ENCODE results near the gene SESN3. TPM values are rescaled to one million over a fixed set of nuclear protein-coding genes. Genes with fewer than 3 reads are reported as not detected.

Gene SESN3
- total RNA-seq, 1 experiment from 2014 or later = 34.9 TPM

- ChIA-PET POLR2A (no interaction called here), CTCF (no interaction called here)
- Mint-ChIP-seq H3K36me3 (peaks cover 6% of the 10 kb centered on the region), H3K27ac (no peak overlapping the region), H3K9me3 (peaks cover 15% of the 10 kb centered on the region), H3K4me1 (peaks cover 10% of the 10 kb centered on the region), H3K27me3 (ENCODE audit: low read depth) (peaks cover 3% of the 10 kb centered on the region; the same call in 1 of the 2 replicates), H3K4me3 (no peak overlapping the region)
- DNase-seq (ENCODE audit: low spot score) (no peak), ATAC-seq (no peak)
- no peak for TF ChIP-seq NR2C2 (CRISPR knock-in tag; IDR thresholded peaks at IDR 0.05)
- TF ChIP-seq, protein P1, sequence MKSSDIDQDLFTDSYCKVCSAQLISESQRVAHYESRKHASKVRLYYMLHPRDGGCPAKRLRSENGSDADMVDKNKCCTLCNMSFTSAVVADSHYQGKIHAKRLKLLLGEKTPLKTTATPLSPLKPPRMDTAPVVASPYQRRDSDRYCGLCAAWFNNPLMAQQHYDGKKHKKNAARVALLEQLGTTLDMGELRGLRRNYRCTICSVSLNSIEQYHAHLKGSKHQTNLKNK (CRISPR knock-in tag; IDR thresholded peaks at IDR 0.05) = no peak
- no peak for TF ChIP-seq ZNF219 (CRISPR knock-in tag; IDR thresholded peaks at IDR 0.05; ENCODE audit: borderline replicate concordance)
Observed at GRCh38 chr11:95269036-95269819, 38.2 kb upstream of the SESN3 start.

DNA sequence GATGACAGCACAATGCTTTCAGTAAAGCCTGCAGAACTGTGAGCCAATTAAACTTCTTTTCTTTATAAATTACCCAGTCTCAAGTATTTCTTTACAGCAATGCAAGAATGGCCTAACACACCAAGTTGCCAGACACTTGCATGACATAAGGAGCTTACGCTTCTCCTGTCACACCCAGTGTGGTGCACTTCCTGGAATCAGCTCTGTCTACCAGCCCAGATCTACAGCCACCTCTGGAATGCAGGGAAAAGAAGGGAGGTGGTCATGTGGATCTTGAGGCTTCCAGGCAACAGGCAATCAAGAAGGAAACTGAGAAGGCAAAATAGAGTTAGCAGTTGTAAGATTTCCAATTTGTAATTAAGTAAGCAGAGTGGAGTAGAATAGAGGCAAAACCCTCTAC is 37.4 kb upstream of the SESN3 start:
- H3K9me3 Mint-ChIP-seq = peaks cover 15% of the 10 kb centered on the region
- H3K27ac Mint-ChIP-seq = no peak overlapping the region
- TF ChIP-seq, protein P2, sequence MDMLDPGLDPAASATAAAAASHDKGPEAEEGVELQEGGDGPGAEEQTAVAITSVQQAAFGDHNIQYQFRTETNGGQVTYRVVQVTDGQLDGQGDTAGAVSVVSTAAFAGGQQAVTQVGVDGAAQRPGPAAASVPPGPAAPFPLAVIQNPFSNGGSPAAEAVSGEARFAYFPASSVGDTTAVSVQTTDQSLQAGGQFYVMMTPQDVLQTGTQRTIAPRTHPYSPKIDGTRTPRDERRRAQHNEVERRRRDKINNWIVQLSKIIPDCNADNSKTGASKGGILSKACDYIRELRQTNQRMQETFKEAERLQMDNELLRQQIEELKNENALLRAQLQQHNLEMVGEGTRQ (CRISPR knock-in tag; IDR thresholded peaks at IDR 0.05) = no peak
- TF ChIP-seq ZNF232 (CRISPR knock-in tag; IDR thresholded peaks at IDR 0.05) (no peak), SMAD4 (CRISPR knock-in tag; IDR thresholded peaks at IDR 0.05) (no peak), HMGA2 (CRISPR knock-in tag; IDR thresholded peaks at IDR 0.05) (no peak)
- peaks cover 10% of the 10 kb centered on the region for H3K4me1 Mint-ChIP-seq
- peaks cover 3% of the 10 kb centered on the region; the same call in 1 of the 2 replicates for H3K27me3 Mint-ChIP-seq (ENCODE audit: low read depth)
- no peak overlapping the region for H3K4me3 Mint-ChIP-seq
- H3K36me3 Mint-ChIP-seq = peaks cover 6% of the 10 kb centered on the region
- ATAC-seq (no peak), DNase-seq (ENCODE audit: low spot score) (no peak)
- ChIA-PET CTCF (no interaction called here), POLR2A (no interaction called here)

DNA sequence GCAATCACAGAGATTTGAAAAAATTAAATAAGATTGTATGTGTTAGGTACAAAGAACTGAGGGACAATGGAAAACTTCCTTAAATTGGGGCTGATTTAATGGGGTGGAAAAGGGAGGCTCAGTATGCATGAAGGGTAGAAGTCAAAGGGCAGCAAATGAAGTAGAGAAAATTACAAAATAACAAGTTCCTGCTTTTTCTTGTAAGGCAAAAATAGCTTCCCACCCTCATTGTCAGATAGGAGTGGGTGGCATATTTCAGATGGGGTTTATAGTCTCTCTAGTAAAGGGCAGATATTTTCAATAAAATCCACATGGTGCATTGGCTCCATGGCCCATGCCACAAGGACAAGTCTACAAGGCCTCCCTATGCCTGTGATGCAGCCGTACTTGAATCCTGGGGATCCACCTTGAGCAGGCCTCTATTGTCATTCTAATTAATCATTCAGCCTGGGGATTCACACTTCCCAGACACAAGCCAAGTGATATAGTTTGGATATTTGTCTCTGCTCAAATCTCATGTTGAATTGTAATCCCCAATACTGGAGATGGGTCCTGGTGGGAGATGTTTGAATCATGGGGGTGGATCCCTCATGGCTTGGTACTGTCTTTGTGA is 36.7 kb upstream of the SESN3 start:
- ATAC-seq (peak; percentile 59; the same call in 1 of the 2 replicates), DNase-seq (ENCODE audit: low spot score) (no peak)
- Mint-ChIP-seq H3K27ac (no peak overlapping the region), H3K9me3 (peaks cover 15% of the 10 kb centered on the region), H3K27me3 (ENCODE audit: low read depth) (peaks cover 3% of the 10 kb centered on the region; the same call in 1 of the 2 replicates), H3K4me3 (no peak overlapping the region), H3K4me1 (peaks cover 10% of the 10 kb centered on the region), H3K36me3 (peaks cover 6% of the 10 kb centered on the region)
- CTCF ChIA-PET = no interaction called here
- POLR2A ChIA-PET = no interaction called here
- TF ChIP-seq ZNF219 (CRISPR knock-in tag; IDR thresholded peaks at IDR 0.05; ENCODE audit: borderline replicate concordance) (no peak), E2F1 (CRISPR knock-in tag; IDR thresholded peaks at IDR 0.05) (no peak), GABPB1 (CRISPR knock-in tag; IDR thresholded peaks at IDR 0.05) (no peak), IRF1 (CRISPR knock-in tag; IDR thresholded peaks at IDR 0.05) (no peak), ATF3 (CRISPR knock-in tag; conservative IDR thresholded peaks at IDR 0.05) (no peak), MYBL2 (CRISPR knock-in tag; IDR thresholded peaks at IDR 0.05) (no peak), NR1H2 (CRISPR knock-in tag; IDR thresholded peaks at IDR 0.05) (no peak), ATF6 (CRISPR knock-in tag; IDR thresholded peaks at IDR 0.05) (no peak), RELA (CRISPR knock-in tag; IDR thresholded peaks at IDR 0.05; ENCODE audit: borderline replicate concordance) (no peak), JAZF1 (CRISPR knock-in tag; IDR thresholded peaks at IDR 0.05) (no peak)
- TF ChIP-seq, protein P3, sequence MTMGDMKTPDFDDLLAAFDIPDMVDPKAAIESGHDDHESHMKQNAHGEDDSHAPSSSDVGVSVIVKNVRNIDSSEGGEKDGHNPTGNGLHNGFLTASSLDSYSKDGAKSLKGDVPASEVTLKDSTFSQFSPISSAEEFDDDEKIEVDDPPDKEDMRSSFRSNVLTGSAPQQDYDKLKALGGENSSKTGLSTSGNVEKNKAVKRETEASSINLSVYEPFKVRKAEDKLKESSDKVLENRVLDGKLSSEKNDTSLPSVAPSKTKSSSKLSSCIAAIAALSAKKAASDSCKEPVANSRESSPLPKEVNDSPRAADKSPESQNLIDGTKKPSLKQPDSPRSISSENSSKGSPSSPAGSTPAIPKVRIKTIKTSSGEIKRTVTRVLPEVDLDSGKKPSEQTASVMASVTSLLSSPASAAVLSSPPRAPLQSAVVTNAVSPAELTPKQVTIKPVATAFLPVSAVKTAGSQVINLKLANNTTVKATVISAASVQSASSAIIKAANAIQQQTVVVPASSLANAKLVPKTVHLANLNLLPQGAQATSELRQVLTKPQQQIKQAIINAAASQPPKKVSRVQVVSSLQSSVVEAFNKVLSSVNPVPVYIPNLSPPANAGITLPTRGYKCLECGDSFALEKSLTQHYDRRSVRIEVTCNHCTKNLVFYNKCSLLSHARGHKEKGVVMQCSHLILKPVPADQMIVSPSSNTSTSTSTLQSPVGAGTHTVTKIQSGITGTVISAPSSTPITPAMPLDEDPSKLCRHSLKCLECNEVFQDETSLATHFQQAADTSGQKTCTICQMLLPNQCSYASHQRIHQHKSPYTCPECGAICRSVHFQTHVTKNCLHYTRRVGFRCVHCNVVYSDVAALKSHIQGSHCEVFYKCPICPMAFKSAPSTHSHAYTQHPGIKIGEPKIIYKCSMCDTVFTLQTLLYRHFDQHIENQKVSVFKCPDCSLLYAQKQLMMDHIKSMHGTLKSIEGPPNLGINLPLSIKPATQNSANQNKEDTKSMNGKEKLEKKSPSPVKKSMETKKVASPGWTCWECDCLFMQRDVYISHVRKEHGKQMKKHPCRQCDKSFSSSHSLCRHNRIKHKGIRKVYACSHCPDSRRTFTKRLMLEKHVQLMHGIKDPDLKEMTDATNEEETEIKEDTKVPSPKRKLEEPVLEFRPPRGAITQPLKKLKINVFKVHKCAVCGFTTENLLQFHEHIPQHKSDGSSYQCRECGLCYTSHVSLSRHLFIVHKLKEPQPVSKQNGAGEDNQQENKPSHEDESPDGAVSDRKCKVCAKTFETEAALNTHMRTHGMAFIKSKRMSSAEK (CRISPR knock-in tag; IDR thresholded peaks at IDR 0.05; ENCODE audit: borderline replicate concordance) = no peak
- TF ChIP-seq, protein P4, sequence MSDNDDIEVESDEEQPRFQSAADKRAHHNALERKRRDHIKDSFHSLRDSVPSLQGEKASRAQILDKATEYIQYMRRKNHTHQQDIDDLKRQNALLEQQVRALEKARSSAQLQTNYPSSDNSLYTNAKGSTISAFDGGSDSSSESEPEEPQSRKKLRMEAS (CRISPR knock-in tag; IDR thresholded peaks at IDR 0.05) = no peak
- TF ChIP-seq, protein P5, sequence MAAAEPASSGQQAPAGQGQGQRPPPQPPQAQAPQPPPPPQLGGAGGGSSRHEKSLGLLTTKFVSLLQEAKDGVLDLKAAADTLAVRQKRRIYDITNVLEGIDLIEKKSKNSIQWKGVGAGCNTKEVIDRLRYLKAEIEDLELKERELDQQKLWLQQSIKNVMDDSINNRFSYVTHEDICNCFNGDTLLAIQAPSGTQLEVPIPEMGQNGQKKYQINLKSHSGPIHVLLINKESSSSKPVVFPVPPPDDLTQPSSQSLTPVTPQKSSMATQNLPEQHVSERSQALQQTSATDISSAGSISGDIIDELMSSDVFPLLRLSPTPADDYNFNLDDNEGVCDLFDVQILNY (CRISPR knock-in tag; IDR thresholded peaks at IDR 0.05) = no peak

Measured in WTC11 (cell line).